ENCODE results near the gene CORO1A.
"Not testable (repeated sequence)": the region's sequence is repeated elsewhere in the genome, so short reads cannot be mapped to it uniquely, and the experiment has no call there.

DNA sequence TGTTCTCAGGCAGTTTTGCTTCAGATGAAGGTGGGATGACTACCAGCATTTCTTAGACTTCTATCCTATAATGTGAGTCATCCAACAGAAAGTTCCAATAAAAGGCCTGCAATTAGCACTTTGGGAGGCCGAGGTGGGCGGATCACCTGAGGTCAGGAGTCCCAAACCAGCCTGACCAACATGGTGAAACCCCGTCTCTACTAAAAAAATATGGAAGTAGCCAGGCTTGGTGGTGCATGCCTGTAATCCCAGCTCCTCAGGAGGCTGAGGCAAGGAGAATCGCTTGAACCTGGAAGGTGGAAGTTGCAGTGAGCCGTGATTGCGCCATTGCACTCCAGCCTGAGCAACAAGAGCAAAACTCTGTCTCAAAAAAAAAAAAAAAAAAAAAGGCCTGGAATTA is 6.5 kb upstream of the CORO1A start:
- TF ChIP-seq, protein P1, sequence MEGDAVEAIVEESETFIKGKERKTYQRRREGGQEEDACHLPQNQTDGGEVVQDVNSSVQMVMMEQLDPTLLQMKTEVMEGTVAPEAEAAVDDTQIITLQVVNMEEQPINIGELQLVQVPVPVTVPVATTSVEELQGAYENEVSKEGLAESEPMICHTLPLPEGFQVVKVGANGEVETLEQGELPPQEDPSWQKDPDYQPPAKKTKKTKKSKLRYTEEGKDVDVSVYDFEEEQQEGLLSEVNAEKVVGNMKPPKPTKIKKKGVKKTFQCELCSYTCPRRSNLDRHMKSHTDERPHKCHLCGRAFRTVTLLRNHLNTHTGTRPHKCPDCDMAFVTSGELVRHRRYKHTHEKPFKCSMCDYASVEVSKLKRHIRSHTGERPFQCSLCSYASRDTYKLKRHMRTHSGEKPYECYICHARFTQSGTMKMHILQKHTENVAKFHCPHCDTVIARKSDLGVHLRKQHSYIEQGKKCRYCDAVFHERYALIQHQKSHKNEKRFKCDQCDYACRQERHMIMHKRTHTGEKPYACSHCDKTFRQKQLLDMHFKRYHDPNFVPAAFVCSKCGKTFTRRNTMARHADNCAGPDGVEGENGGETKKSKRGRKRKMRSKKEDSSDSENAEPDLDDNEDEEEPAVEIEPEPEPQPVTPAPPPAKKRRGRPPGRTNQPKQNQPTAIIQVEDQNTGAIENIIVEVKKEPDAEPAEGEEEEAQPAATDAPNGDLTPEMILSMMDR (IDR thresholded peaks at IDR 0.05): not testable (repeated sequence)
- TF ChIP-seq POLR2A (IDR thresholded peaks at IDR 0.05): not testable (repeated sequence)

All from lower leg skin (tissue), 3 donors.